ENCODE results near the gene VSX1. TPM values are rescaled to one million over a fixed set of nuclear protein-coding genes. Genes with fewer than 3 reads are reported as not detected.

The VSX1 gene
- total RNA-seq = not detected in 2 replicates

GRCh38 chr20:25081730-25082497 is at the start of gene VSX1:
TSS of gene VSX1 (minus strand) at chr20:25082141. CDS start at chr20:25082096, 45 bp downstream.

GRCh38 chr20:25058051-25058846 is 23.7 kb downstream of the VSX1 start, which contains the start of gene ACSS1:
TSS of gene ACSS1 (minus strand) at chr20:25058139. CDS start at chr20:25058102, 37 bp downstream.

Other genes with a start within 250 kb of the VSX1 start
- gene CST7, start 132.9 kb downstream of the VSX1 start, total RNA-seq = not detected in 2 replicates
- 66.4 and 113 TPM in 2 replicates for gene APMAP, start 89.4 kb downstream of the VSX1 start, total RNA-seq
- 3.0 and 3.2 TPM in 2 replicates for gene ACSS1, start 24.0 kb downstream of the VSX1 start, total RNA-seq
- gene ENTPD6, start 113.6 kb upstream of the VSX1 start, total RNA-seq = 20.8 and 61.0 TPM in 2 replicates
- gene PYGB, start 165.9 kb upstream of the VSX1 start, total RNA-seq = 37.3 and 153 TPM in 2 replicates

All from epithelial cell of alveolus of lung (primary cell).